HG02943 (cell line): Measurements from ENCODE around the gene ADAMTS17.
"Not testable (repeated sequence)": the region's sequence is repeated elsewhere in the genome, so short reads cannot be mapped to it uniquely, and the experiment has no call there.

Experiments
- ATAC-seq: cut with Tn5 transposase; IDR thresholded peaks from one replicate; pipeline ENCODE4 v1.9.1; 2021; ENCODE audit warnings: mild to moderate bottlenecking, low read depth, moderate library complexity; ENCODE audit not compliant: unreplicated experiment

ADAMTS17 gene

DNA sequence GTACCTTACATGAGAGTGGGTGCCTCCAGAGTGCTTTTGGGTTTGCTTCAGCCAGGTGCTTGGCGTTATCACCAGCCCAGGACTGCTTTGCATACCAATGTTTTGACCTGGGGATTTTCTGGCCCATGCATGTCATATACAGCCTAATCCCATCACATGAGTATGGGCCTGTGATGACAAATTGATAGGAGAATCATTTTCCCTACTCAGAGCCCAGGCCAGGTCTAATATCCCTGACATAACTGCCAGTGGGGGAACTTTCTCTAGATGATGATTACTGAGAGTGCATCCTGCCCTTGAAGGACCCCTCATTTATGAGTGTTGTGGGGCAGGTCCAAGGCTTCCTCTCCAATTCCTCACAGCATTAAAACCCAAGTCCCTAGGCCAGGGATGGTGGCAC is 411.1 kb downstream of the ADAMTS17 start:
- ATAC-seq, result no peak

GRCh38 chr15:99929266-99929665 is 412.5 kb downstream of the ADAMTS17 start:
- ATAC-seq, result no peak

DNA sequence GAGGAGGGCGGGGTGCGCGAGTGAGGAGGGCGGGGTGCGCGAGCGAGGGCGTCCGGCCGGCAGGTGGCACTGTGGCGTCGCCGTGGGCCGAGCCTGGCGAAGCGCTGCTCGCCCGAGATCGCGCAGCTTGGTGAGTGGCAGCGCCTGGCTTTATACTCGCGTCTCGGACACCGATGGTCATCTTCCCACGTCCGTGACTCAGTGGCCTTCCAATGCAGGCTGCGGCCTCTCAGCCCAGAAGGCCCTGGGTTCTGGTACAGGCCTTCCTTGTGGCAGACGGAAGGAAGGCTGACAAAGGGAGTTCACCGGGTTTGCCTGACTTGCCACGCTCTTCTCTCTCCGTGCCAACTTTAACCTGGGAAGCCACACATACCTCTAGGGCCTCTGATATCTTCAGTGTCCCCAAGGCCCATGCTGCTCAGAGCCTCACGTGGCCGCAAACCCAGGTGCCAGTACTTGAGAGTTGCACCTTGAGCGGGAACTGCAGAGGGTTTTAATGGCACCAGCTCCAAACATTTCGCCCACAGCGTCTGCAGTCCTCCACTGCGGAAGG is 413.3 kb downstream of the ADAMTS17 start:
- peak; percentile 91 for ATAC-seq

DNA sequence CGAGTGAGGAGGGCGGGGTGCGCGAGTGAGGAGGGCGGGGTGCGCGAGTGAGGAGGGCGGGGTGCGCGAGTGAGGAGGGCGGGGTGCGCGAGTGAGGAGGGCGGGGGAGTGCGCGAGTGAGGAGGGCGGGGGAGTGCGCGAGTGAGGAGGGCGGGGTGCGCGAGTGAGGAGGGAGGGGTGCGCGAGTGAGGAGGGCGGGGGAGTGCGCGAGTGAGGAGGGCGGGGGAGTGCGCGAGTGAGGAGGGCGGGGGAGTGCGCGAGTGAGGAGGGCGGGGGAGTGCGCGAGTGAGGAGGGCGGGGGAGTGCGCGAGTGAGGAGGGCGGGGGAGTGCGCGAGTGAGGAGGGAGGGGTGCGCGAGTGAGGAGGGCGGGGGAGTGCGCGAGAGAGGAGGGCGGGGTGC is 415.2 kb downstream of the ADAMTS17 start:
- ATAC-seq, result not testable (repeated sequence)

- ATAC-seq, result no peak
Observed at GRCh38 chr15:99925661-99926461, 415.9 kb downstream of the ADAMTS17 start.

DNA sequence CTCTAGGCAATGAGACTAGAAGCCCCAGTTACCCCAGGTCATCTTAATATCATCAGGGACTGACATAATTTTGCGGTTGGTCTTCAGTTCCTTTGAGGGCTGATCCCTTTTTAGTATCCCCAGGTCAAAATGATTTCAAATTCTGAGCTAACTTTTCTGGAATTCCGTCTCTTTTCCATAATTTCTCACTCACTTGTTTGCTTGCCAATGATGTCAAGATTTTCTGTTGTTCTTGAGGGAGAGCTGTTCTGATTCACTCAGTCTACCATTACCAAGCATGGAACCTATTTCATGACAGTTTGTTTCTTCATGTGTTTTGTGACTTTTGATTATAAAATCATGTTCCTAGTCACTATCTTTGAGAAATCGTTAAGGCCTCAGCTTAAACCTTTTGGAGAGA is 418.1 kb downstream of the ADAMTS17 start:
- no peak for ATAC-seq
